Breast epithelium (tissue), 4 donors: ENCODE results near the gene PHETA2. TPM values are rescaled to one million over a fixed set of nuclear protein-coding genes. Genes with fewer than 3 reads are reported as not detected.
"Not testable (repeated sequence)": the region's sequence is repeated elsewhere in the genome, so short reads cannot be mapped to it uniquely, and the experiment has no call there.

ENCODE experiments used
- DNase-seq, 2 donors: peaks; one replicate each; pipeline ENCODE4 v3.0.0-alpha.2; 2019; ENCODE audit warnings: low spot score in 2 of 2
- H3K27ac ChIP-seq, 2 donors: fragments of 200-600 bp; sonication (generic) in 1 of 2; one replicate each; pipeline ENCODE4 v1.5.1; 2016 to 2019; ENCODE audit warnings: mild to moderate bottlenecking in 1 of 2
- H3K27me3 ChIP-seq, 2 donors: fragments of 200-600 bp; sonication (generic) in 1 of 2; one replicate each; pipeline versions ENCODE4 v1.5.1 to v1.6.0; 2017 to 2019; ENCODE audit warnings: control low read depth in 1 of 2, mild to moderate bottlenecking in 1 of 2
- H3K36me3 ChIP-seq: fragments of 200-600 bp; one replicate; pipeline ENCODE4 v1.5.1; 2019
- H3K4me1 ChIP-seq, 2 donors: fragments of 200-600 bp; sonication (generic); one replicate each; pipeline ENCODE4 v1.5.1; 2016 to 2019; ENCODE audit warnings: control low read depth in 1 of 2
- H3K4me3 ChIP-seq, 3 donors: fragments of 200-600 bp; sonication (generic); 1 replicate in 2 of 3; 2 replicates in 1 of 3; pipeline ENCODE4 v1.5.1; 2016 to 2019; ENCODE audit warnings: mild to moderate bottlenecking in 3 of 3, moderate library complexity in 2 of 3
- H3K9me3 ChIP-seq, 2 donors: fragments of 200-600 bp; sonication (generic) in 1 of 2; one replicate each; pipeline ENCODE4 v1.5.1; 2016 to 2019; ENCODE audit warnings: control low read depth in 1 of 2
- CTCF ChIP-seq, 3 donors: fragments of 450-650 bp; IDR thresholded peaks; one replicate each; pipeline ENCODE4 v1.5.1; 2016 to 2017; ENCODE audit warnings: antibody characterized with exemption in 3 of 3, mild to moderate bottlenecking in 3 of 3, moderate library complexity in 3 of 3
- POLR2A ChIP-seq: fragments of 450-650 bp; IDR thresholded peaks from one replicate; pipeline ENCODE4 v1.6.1; 2016; ENCODE audit warnings: antibody characterized with exemption, mild to moderate bottlenecking, moderate library complexity
- POLR2AphosphoS5 ChIP-seq, 3 donors: sonication (generic); formaldehyde crosslinking; IDR thresholded peaks; one replicate each; pipeline ENCODE4 v1.6.1; 2017; ENCODE audit warnings: antibody characterized with exemption in 3 of 3
- intact Hi-C: fragments of 100-400 bp; cut with DNase I; formaldehyde crosslinking; loops from one replicate; pipeline ENCODE4 v1.15.1; 2023; ENCODE audit warnings: low total_unique reads
- total RNA-seq, 3 donors: library from RNA; depleted of rRNA; stranded (reverse); fragments of >200 nt; gene quantifications; one replicate each; pipeline ENCODE4 v1.1.0, GENCODE V29; 2016

PHETA2 gene
- total RNA-seq, 3 donors from 2014 or later, result 11.5 to 18.0 (median 11.6) TPM

- peak within 1 kb of the TSS; percentile 96 to 97 for H3K27ac ChIP-seq
- TF ChIP-seq POLR2A (peak; percentile 75), POLR2AphosphoS5 (IDR thresholded peaks at IDR 0.05) (peak; percentile 89 to 97 (median 90)), CTCF (IDR thresholded peaks at IDR 0.05) (peak; percentile 87 to 99 (median 95))
- intact Hi-C loops, result loop anchor here (2.0 kb wide), 1 partner anchor 348 kb away; no protein-coding TSS in a partner anchor
- no peaks in the 10 kb centered on the region for H3K36me3 ChIP-seq
- no peaks in the 10 kb centered on the region for H3K4me1 ChIP-seq
- peak within 1 kb of the TSS; percentile 70 to 95 (median 73) for H3K4me3 ChIP-seq
- H3K9me3 ChIP-seq, result no peaks in the 10 kb centered on the region
- peak; percentile 98 to 99 for DNase-seq
- H3K27me3 ChIP-seq, result no peaks in the 10 kb centered on the region
Measured at GRCh38 chr22:42090596-42091454, 16.8 kb downstream of the PHETA2 start, which contains the start of gene NDUFA6. TSS of gene NDUFA6 (minus strand) at chr22:42090772. CDS start at chr22:42090744, 28 bp downstream.

GRCh38 chr22:42091455-42091782 lies 17.4 kb downstream of the PHETA2 start:
- TF ChIP-seq POLR2A, result no peak
- TF ChIP-seq CTCF (IDR thresholded peaks at IDR 0.05), result no peak
- no peak for TF ChIP-seq POLR2AphosphoS5 (IDR thresholded peaks at IDR 0.05)
- H3K9me3 ChIP-seq, result no peaks in the 10 kb centered on the region
- H3K27me3 ChIP-seq, result no peaks in the 10 kb centered on the region
- H3K4me1 ChIP-seq, result no peaks in the 10 kb centered on the region
- H3K4me3 ChIP-seq, result peak overlapping the region; percentile 70 to 95 (median 73)
- no peak for DNase-seq
- intact Hi-C loops, result loop anchor here (2.0 kb wide), 1 partner anchor 347 kb away; no protein-coding TSS in a partner anchor
- peak overlapping the region; percentile 96 to 97 for H3K27ac ChIP-seq
- no peaks in the 10 kb centered on the region for H3K36me3 ChIP-seq

- Histone ChIP-seq H3K36me3 (no peaks in the 10 kb centered on the region), H3K4me3 (no peak overlapping the region), H3K27ac (no peak overlapping the region), H3K4me1 (no peaks in the 10 kb centered on the region), H3K27me3 (no peaks in the 10 kb centered on the region), H3K9me3 (peaks cover 26 to 58% of the 10 kb centered on the region in 2 donors)
- no peak for TF ChIP-seq POLR2AphosphoS5 (IDR thresholded peaks at IDR 0.05)
- TF ChIP-seq CTCF (IDR thresholded peaks at IDR 0.05), result no peak
- no peak for TF ChIP-seq POLR2A
- intact Hi-C loops, result no loop called here
- no peak for DNase-seq
Measured at GRCh38 chr22:42101199-42101598, 27.2 kb downstream of the PHETA2 start.

- H3K9me3 ChIP-seq, result peaks cover 22 to 55% of the 10 kb centered on the region in 2 donors
- H3K36me3 ChIP-seq, intact Hi-C loops, H3K27me3 ChIP-seq, H3K27ac ChIP-seq, H3K4me3 ChIP-seq, H3K4me1 ChIP-seq, DNase-seq: not testable (repeated sequence)
Measured at GRCh38 chr22:42104332-42104860, 30.3 kb downstream of the PHETA2 start.

GRCh38 chr22:42108848-42109247 lies 34.8 kb downstream of the PHETA2 start:
- H3K4me1 ChIP-seq, result no peaks in the 10 kb centered on the region
- no peak overlapping the region for H3K27ac ChIP-seq
- H3K9me3 ChIP-seq, result peaks cover 7 to 17% of the 10 kb centered on the region in 2 donors
- no peak overlapping the region for H3K4me3 ChIP-seq
- DNase-seq, result no peak
- no peaks in the 10 kb centered on the region for H3K27me3 ChIP-seq
- no peaks in the 10 kb centered on the region for H3K36me3 ChIP-seq
- TF ChIP-seq POLR2AphosphoS5 (IDR thresholded peaks at IDR 0.05) (no peak), CTCF (IDR thresholded peaks at IDR 0.05) (no peak), POLR2A (no peak)
- intact Hi-C loops, result no loop called here
